ENCODE data around the gene STAT1.

- TF ChIP-seq CTCF (IDR thresholded peaks at IDR 0.05) = no peak
- no peak for TF ChIP-seq POLR2A (IDR thresholded peaks at IDR 0.05)
Measured at GRCh38 chr2:191029280-191029950, 15.4 kb upstream of the STAT1 start.
